A549 (cell line): ENCODE data around the gene PFAS.

Experiments used
- EHF ChIP-seq: fragments of 250-450 bp; sonication (Bioruptor Pico); IDR thresholded peaks from 2 replicates; pipeline ENCODE4 v1.5.0; 2020; ENCODE audit warnings: mild to moderate bottlenecking
- MYC ChIP-seq: IDR thresholded peaks from 2 replicates; pipeline ENCODE4 v1.6.1; 2012; ENCODE audit warnings: mild to moderate bottlenecking, inconsistent platforms, low read length, improper control_type of control experiment, borderline replicate concordance
- POLR2A ChIP-seq: IDR thresholded peaks from 2 replicates; pipeline ENCODE4 v1.6.1; 2012; ENCODE audit warnings: mild to moderate bottlenecking, low read length
- ZFP36 ChIP-seq: fragments of 450-650 bp; IDR thresholded peaks from 2 replicates; pipeline ENCODE4 v1.6.1; 2014; ENCODE audit warnings: borderline replicate concordance; ENCODE audit not compliant: partially characterized antibody
- TF ChIP-seq, protein P1 (sequence below): fragments of >200 bp; sonication (Bioruptor Twin); formaldehyde crosslinking; IDR thresholded peaks from 3 replicates; pipeline ENCODE4 v1.5.1; 2016

DNA sequence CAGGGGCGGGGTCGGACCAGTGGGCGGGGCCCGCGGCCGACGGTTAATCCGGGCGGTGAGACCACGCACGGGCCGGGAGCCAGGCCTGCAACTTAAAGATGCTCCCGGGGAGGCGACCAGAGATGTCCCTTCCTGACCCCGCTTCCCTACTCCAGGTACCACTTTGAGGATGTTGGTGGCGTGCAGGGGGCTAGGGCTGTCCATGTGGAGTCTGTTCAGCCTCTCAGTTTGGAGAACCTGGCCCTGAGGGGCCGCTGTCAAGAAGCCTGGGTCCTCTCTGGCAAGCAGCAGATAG is 40.0 kb downstream of the PFAS start:
- TF ChIP-seq ZFP36 (no peak), POLR2A (no peak), EHF (CRISPR knock-in tag) (no peak), MYC (no peak)
- TF ChIP-seq, protein P1, sequence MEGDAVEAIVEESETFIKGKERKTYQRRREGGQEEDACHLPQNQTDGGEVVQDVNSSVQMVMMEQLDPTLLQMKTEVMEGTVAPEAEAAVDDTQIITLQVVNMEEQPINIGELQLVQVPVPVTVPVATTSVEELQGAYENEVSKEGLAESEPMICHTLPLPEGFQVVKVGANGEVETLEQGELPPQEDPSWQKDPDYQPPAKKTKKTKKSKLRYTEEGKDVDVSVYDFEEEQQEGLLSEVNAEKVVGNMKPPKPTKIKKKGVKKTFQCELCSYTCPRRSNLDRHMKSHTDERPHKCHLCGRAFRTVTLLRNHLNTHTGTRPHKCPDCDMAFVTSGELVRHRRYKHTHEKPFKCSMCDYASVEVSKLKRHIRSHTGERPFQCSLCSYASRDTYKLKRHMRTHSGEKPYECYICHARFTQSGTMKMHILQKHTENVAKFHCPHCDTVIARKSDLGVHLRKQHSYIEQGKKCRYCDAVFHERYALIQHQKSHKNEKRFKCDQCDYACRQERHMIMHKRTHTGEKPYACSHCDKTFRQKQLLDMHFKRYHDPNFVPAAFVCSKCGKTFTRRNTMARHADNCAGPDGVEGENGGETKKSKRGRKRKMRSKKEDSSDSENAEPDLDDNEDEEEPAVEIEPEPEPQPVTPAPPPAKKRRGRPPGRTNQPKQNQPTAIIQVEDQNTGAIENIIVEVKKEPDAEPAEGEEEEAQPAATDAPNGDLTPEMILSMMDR, result no peak
